ENCODE measurements around the gene CLEC1B. TPM values are rescaled to one million over a fixed set of nuclear protein-coding genes. Genes with fewer than 3 reads are reported as not detected.

Gene CLEC1B
- total RNA-seq, 1 experiment from 2014 or later, result not detected

- Mint-ChIP-seq H3K27me3 (ENCODE audit: unreplicated experiment) (no peaks in the 10 kb centered on the region), H3K9me3 (ENCODE audit: low read depth, unreplicated experiment) (no peaks in the 10 kb centered on the region), H3K27ac (ENCODE audit: unreplicated experiment) (no peak overlapping the region), H3K4me3 (ENCODE audit: low read depth, unreplicated experiment) (no peak overlapping the region), H3K36me3 (ENCODE audit: insufficient read depth, unreplicated experiment) (no peaks in the 10 kb centered on the region), H3K4me1 (ENCODE audit: low read depth, unreplicated experiment) (peaks cover 9% of the 10 kb centered on the region)
- BruUV-seq (replicated peaks), result no TSS peak
- no peak for TF ChIP-seq CTCF (IDR thresholded peaks at IDR 0.05; ENCODE audit: unreplicated experiment)
- CTCF ChIA-PET, result interaction anchor here (0.7 kb wide), 1 partner anchor 18 kb away, joined by 5 read pairs; no protein-coding TSS in a partner anchor
- intact Hi-C loops (cut with micrococcal nuclease; ENCODE audit: unreplicated experiment), result no loop called here
- no peak for DNase-seq
These were observed 32.9 kb upstream of the CLEC1B start for GRCh38 chr12:10031771-10032175.

- intact Hi-C loops (cut with micrococcal nuclease; ENCODE audit: unreplicated experiment), result no loop called here
- Mint-ChIP-seq H3K4me1 (ENCODE audit: low read depth, unreplicated experiment) (peaks cover 9% of the 10 kb centered on the region), H3K27ac (ENCODE audit: unreplicated experiment) (no peak overlapping the region), H3K36me3 (ENCODE audit: insufficient read depth, unreplicated experiment) (no peaks in the 10 kb centered on the region), H3K9me3 (ENCODE audit: low read depth, unreplicated experiment) (no peaks in the 10 kb centered on the region), H3K4me3 (ENCODE audit: low read depth, unreplicated experiment) (no peak overlapping the region), H3K27me3 (ENCODE audit: unreplicated experiment) (no peaks in the 10 kb centered on the region)
- no TSS peak for BruUV-seq (replicated peaks)
- TF ChIP-seq CTCF (IDR thresholded peaks at IDR 0.05; ENCODE audit: unreplicated experiment), result no peak
- DNase-seq, result no peak
- CTCF ChIA-PET, result no interaction called here
These were observed 32.4 kb upstream of the CLEC1B start for GRCh38 chr12:10031321-10031720.

- Mint-ChIP-seq H3K27me3 (ENCODE audit: unreplicated experiment) (no peaks in the 10 kb centered on the region), H3K36me3 (ENCODE audit: insufficient read depth, unreplicated experiment) (no peaks in the 10 kb centered on the region), H3K4me3 (ENCODE audit: low read depth, unreplicated experiment) (no peak within 1 kb of the TSS), H3K9me3 (ENCODE audit: low read depth, unreplicated experiment) (no peaks in the 10 kb centered on the region), H3K27ac (ENCODE audit: unreplicated experiment) (no peak within 1 kb of the TSS), H3K4me1 (ENCODE audit: low read depth, unreplicated experiment) (peaks cover 9% of the 10 kb centered on the region)
- CTCF ChIA-PET, result no interaction called here
- no peak for TF ChIP-seq CTCF (IDR thresholded peaks at IDR 0.05; ENCODE audit: unreplicated experiment)
- BruUV-seq (replicated peaks), result no TSS peak
- intact Hi-C loops (cut with micrococcal nuclease; ENCODE audit: unreplicated experiment), result no loop called here
- DNase-seq, result no peak
These were observed 31.5 kb upstream of the CLEC1B start, which contains the start of gene CLEC9A for GRCh38 chr12:10030446-10030845. TSS of gene CLEC9A (plus strand) at chr12:10030682. CDS start at chr12:10052688, 22,006 bp downstream.

GRCh38 chr12:10027721-10028120, 28.8 kb upstream of the CLEC1B start:
- BruUV-seq (replicated peaks), result no TSS peak
- Mint-ChIP-seq H3K27ac (ENCODE audit: unreplicated experiment) (no peak overlapping the region), H3K36me3 (ENCODE audit: insufficient read depth, unreplicated experiment) (no peaks in the 10 kb centered on the region), H3K9me3 (ENCODE audit: low read depth, unreplicated experiment) (no peaks in the 10 kb centered on the region), H3K27me3 (ENCODE audit: unreplicated experiment) (no peaks in the 10 kb centered on the region), H3K4me3 (ENCODE audit: low read depth, unreplicated experiment) (no peak overlapping the region), H3K4me1 (ENCODE audit: low read depth, unreplicated experiment) (peaks cover 9% of the 10 kb centered on the region)
- DNase-seq, result no peak
- no peak for TF ChIP-seq CTCF (IDR thresholded peaks at IDR 0.05; ENCODE audit: unreplicated experiment)
- intact Hi-C loops (cut with micrococcal nuclease; ENCODE audit: unreplicated experiment), result no loop called here
- CTCF ChIA-PET, result interaction anchor here (1.0 kb wide), 1 partner anchor 17 kb away, joined by 7 read pairs; the partner anchor contains the start of gene CLEC12B
